ENCODE results near the gene TSC2.

TSC2 gene

GRCh38 chr16:2074071-2074470 is 26.3 kb downstream of the TSC2 start:
- no peak overlapping the region for H3K4me3 ChIP-seq (ENCODE audit: low read depth, low read length)
- DNase-seq (ENCODE audit: low read depth) = no peak
- TF ChIP-seq CTCF (IDR thresholded peaks at IDR 0.05; ENCODE audit: low read depth, low read length, missing control alignments) = no peak

GRCh38 chr16:2075631-2076030 is 27.8 kb downstream of the TSC2 start:
- TF ChIP-seq CTCF (IDR thresholded peaks at IDR 0.05; ENCODE audit: low read depth, low read length, missing control alignments) = no peak
- no peak for DNase-seq (ENCODE audit: low read depth)
- H3K4me3 ChIP-seq (ENCODE audit: low read depth, low read length) = no peak overlapping the region

- DNase-seq (ENCODE audit: low read depth) = no peak
- H3K4me3 ChIP-seq (ENCODE audit: low read depth, low read length) = no peak overlapping the region
- no peak for TF ChIP-seq CTCF (IDR thresholded peaks at IDR 0.05; ENCODE audit: low read depth, low read length, missing control alignments)
These were observed 28.5 kb downstream of the TSC2 start for GRCh38 chr16:2076072-2076865.

GRCh38 chr16:2077016-2077415 is 29.2 kb downstream of the TSC2 start:
- DNase-seq (ENCODE audit: low read depth) = no peak
- no peak for TF ChIP-seq CTCF (IDR thresholded peaks at IDR 0.05; ENCODE audit: low read depth, low read length, missing control alignments)
- no peak overlapping the region for H3K4me3 ChIP-seq (ENCODE audit: low read depth, low read length)

GRCh38 chr16:2077696-2078095 is 29.9 kb downstream of the TSC2 start:
- H3K4me3 ChIP-seq (ENCODE audit: low read depth, low read length) = no peak overlapping the region
- DNase-seq (ENCODE audit: low read depth) = no peak
- no peak for TF ChIP-seq CTCF (IDR thresholded peaks at IDR 0.05; ENCODE audit: low read depth, low read length, missing control alignments)

GRCh38 chr16:2078096-2078495 is 30.3 kb downstream of the TSC2 start:
- no peak overlapping the region for H3K4me3 ChIP-seq (ENCODE audit: low read depth, low read length)
- no peak for TF ChIP-seq CTCF (IDR thresholded peaks at IDR 0.05; ENCODE audit: low read depth, low read length, missing control alignments)
- DNase-seq (ENCODE audit: low read depth) = no peak

GRCh38 chr16:2078691-2079090 is 30.9 kb downstream of the TSC2 start:
- no peak overlapping the region for H3K4me3 ChIP-seq (ENCODE audit: low read depth, low read length)
- no peak for TF ChIP-seq CTCF (IDR thresholded peaks at IDR 0.05; ENCODE audit: low read depth, low read length, missing control alignments)
- no peak for DNase-seq (ENCODE audit: low read depth)

All from GM12864 (cell line).